Activated CD4-positive, alpha-beta T cell treated with anti-CD3 and anti-CD28 coated beads, Interleukin-2, amount 50 U/mL, for 16 hours (primary cell): Measurements from ENCODE around the gene EVA1A.

Experiments used
- DNase-seq: peaks from one replicate; pipeline ENCODE4 v3.0.0-alpha.2; 2020

EVA1A gene

DNA sequence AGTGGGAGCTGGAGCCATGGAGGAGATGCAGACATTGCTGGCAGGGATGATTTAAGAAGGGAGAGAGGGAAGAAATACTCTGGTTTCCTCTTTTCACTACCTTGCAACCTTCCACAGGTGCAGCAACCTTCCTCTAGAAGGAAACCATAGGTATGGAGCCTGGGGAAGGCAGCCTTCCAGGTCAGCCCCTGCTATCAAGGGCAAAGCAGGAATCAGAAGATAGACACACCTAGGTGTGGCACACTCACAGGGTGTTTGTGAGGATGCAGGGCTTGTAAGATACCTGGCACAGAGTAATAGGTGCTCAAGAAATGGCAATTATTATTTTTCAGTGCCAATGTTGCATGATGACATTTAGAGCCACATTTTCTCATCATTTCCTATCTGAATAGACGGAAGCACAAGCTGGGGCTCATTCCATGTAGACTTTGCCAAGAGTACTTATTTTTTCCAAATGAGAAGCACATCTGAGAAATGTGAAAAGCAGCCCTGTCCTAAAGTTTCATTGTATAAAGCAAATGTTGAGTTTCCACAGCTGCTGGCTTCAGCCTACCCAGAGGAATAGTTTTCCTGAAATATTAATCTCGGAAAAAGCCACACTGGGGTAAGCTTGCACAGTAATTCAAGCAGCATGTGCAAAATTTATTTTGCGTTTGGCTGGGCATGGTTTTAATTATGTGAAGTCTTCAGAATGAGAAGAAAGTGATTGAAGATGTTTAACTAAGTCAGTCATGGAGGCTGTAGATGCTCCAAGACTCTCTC is 20.6 kb downstream of the EVA1A start:
- DNase-seq: no peak

DNA sequence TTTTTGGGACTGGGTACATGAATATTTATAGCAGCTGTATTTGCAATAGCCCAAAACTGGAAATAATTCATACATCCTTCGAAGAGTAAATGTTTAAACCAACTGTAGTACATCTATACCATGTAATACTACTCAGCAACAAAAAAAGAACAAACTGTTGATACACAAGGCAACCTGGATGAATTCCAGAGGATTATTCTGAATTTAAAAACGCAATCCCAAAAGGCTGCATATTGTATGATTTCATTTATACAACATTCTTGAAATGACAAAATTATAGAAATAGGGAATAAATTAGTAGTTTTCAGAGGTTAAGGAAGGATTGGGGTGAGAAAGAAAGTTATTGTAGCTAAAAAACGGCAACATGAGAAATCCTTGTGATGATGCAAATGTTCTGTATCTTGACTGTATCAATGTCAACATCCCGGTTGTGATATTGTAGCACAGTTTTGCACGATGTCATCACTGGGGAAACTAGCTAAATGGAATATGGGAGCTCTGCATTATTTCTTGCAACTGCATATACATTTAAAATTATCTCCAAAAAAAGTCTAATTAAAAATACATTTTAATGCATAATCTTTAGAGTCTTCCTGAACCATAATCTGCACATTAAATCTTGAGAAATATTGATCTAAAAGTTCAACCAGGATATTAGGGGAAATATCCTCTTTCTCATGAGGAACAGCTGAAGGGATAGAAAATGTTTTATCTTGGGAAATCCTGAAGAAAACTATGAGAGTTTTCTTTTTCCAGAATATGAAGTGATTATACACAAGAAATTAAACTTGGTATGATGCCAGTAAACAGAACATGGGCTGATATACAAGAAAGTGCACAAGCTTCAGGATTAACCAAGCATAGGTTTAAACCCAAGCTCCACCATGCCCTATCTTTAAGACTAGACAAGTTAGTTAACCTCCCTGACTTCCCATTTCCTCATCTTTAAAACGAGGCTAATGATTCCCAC is 21.9 kb downstream of the EVA1A start:
- no peak for DNase-seq

DNA sequence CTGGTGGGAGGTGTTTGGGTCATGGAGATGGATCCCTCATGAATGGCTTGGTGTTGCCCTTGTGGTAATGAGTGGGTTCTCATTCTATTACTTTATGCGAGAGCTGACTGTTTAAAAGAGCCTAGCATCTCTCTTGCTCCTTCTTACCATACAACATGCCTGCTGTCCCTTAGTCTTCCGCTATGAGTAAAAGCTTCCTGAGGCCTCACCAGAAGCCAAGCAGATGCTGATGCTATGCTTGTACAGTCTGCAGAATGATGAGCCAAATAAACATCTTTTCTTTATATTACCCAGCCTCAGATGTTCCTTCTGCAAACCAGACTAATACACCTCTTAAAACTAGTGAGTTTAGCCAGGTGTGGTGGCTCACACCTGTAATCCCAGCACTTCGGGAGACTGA is 23.1 kb downstream of the EVA1A start:
- DNase-seq: no peak

DNA sequence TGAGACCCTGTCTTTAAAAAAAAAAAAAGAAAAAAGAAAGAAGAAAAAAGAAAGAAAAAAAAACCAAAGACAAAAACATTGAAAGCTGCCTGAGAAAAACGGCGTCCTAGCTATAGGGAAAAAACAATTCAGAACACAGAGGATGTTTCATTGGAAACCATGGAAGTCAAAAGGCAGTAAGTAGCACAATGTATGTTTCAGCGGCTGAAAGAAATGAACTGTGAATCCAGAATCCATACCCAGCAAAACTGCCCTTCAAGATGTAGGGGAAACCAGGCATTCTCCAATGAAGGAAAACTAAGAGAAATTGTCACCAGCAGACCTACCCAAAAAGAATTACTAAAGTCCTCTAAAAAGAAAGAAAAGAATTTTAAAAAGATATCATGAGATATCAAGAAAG is 27.6 kb downstream of the EVA1A start:
- DNase-seq: no peak

DNA sequence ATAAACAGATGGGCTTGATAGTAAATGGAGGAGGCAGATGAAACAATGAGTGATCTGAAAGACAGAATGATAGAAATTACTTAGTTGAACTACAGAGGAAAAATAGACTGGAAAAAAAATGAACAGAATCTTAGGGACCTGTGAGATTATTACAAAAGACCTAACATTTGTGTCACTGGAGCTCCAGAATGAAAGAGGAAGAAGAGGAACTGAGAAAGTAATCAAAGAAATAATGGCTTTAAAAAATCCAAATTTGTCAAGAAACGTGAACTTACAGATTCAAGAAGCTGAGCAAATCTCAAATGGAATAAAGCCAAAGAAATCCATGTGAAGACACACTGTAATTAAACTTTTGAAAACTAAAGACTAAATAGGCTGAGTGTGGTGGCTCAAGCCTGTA is 28.3 kb downstream of the EVA1A start:
- no peak for DNase-seq

DNA sequence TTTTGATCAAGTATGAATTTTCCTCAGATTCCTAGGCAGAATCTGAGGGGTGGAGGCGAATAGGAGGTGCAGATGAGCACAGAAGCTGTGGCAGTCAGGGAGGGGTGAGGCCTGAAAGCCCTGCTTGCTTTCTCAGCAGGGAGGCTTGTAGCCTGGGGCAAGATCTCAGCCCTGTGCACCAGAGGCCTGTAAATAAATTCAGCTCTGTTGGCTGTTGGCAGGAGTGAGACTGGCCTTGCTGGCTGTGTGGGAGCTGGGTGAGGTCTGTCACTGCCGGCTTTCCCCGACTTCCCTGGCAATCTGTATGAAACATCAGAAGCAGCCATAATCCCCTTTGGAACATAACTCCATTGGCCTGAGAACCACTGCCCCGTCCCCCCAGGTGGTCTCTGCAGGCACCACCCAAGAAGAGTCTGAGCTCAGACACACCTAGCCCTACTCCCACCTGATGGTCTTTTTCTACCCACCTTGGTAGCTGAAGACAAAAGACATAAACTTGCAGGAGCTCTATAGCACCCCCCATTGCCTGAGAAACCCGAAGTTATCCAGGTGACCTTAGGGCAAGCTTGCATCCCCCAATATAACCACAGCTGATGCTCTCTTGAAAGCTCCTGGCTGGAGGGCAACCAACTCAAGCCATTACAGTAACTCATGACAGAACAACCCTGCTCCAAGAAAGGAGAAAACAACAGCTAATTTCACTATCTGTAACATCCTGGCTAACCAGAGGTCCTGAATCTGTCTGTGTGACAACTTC is 32.3 kb downstream of the EVA1A start:
- no peak for DNase-seq

DNA sequence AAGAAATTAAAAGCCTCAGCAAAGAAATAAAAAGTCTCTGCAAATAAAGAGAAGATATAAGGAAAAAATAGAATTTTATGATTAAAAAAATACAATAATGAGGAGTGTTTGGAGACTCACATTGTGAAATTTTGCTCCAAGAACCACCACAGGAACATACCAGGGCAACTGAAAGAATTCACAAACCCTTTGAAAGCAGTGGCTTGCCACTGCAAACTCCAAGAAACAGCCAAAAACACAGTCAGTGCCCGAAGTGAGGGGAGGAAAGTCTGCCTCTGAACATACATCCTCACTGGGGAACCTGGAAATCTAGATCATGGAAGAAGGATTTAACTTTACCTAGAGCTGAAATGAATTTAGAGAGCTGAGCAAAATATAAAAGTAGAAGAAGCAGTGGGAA is 33.1 kb downstream of the EVA1A start:
- no peak for DNase-seq

DNA sequence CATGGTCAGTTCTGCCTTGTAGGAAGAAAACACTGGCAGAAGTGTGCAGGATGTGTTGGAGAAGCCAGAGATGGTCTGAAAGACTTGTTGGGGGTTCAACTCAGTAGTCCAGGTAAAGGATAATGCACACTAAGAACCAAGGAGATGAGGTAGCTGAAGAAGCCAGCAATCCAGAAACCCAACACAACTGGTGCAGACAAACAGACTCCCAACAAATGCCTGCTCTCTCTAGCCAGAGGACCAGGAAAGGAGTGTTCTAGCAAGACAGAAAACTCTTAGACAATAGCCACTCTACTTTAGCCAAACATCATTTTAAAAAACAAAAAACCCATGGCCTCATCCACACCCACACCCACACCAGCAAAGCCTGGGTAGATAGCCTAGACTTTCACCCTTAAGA is 33.9 kb downstream of the EVA1A start:
- DNase-seq: no peak

DNA sequence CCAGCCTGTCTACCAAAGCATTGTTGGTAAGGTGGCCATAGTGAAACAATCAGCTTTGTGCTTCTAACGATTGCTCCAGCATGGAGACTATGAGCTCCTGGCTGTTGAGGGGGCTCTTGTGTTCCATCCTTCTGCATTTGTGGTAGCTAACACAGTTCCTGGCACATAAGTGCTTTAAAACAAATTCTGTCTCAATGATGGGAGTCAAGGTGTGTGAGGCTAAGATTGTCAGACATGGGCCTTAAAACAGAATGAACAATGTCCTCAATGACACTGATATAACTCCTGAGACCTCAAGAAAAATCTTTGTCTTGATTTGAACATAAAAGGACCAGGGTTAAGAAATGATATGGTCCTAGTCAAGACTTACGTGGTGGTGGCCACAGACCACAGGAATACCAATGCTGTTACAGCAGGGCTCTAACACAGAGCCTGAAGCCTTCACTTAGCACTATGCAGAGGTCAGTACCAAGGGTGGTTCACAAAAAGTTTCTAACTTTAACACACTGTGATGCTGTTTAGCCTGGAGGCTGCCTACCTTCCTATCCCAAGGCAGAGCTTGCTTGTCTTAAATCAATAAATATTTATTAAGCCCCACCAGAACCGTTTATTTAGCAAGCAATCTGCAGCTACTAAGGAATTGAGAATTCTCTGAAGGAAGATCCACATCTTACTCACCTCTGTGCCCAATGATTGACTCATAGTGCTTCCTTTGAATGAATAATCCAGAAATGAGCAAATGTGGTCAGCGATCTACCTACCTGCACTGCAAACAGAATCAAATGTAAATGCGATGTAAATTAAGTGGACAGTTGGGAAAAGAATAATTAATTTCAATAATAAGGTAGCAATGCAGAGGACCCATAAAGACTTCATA is 35.1 kb downstream of the EVA1A start:
- DNase-seq: peak; percentile 60

DNA sequence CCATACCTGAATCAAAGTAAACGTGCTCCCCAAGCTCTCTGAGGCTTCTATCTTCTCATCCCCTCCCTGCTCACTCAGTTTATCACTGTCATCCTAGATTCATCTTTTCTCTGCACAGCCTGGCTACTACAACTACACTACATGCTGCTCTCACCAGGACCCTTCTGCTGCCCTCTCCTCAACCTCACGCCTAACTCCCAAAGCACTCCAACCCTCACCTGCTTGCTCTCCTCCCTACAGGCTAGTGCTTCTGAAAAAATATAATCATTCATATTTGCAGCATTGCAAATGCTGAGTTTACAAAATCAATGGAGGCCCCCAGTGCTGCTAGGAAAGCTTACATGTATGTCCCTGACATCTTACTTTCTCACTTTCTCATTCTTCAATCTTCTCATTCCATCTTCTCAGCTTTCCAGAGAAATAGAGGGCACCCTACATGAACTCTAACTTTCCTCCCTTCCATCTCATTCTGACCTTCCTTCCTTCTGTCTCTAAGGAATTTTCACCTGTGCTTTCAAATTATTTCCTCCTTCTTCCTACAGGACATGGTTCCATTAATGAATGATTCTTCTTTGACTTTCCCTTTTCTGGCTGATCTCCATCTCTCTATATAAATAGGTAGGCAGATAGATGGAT is 36.3 kb downstream of the EVA1A start:
- DNase-seq: no peak

DNA sequence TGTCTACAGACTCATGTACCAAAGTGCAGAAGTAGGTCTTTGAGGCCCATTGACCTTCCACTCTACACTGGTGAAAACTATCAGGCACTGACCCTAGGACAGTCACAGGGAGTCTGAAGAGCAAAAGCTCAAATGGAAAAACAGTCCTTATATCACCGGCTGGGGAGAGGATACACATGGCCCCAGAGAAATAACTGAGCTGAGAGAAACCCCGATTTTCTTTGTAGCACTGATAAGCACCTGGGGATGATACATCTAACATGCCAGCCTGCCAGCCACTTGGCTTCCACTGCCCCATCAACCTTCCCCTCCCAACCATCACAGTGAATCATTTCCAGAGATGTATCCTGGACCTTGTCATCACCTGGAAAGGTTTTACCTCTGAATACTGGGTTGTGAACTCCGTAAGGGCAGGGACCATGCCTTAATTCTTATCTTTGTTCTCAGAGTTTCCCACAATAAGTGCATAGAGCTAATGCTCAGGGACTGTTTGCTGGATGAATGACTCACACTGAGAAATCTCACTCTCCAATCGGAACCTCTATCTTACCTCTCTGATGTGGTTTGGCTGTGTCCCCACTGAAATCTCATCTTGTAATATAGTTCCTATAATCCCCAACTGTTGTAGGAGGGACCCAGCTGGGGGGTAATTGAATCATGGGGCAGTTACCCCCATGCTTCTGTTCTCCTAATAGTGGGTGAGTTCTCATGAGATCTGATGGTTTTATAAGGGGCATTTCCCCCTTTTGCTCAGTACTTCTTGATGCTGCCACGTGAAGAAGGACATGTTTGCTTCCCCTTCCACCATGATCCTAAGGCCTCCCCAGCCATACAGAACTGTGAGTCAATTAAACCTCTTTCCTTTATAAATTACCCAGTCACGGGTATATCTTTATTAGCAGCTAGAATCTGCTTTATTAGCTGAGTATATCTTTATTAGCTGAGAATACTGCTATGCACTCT is 37.1 kb downstream of the EVA1A start:
- DNase-seq: peak; percentile 60

DNA sequence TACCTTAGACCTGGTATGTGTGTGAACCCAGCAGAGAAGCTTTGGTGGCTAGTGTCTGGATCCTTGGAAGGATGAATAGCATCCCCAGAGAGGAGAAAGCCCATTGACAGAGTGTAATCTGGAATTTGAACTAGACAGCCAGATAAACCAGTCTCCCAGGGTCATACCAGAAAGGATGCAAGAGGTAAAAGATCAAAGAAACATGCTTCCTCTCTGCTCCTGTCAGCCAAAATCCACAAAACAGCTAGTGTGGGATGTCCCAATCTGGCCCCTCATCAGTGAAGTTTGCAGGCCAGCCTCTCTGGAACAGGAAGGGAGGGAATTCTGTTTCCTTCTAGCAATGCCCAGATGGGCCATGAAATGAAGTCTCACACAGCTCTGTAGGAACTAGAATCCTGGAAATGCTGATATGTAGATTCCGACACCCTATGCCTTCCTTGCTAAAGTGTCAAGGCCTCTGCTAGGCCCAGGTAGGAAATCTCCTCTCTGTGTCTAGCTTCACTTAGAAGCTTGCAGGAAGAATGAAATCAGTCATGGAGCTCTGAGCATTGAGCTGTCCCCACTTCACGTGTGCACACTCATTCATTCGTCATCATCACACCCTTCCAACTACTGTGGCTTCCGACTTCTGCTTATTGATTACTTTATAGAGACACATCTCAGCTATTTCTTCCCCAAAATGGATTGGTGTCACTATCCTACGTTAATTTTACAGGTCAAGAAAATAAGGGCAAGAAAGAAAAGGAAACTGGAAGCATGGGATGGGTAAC is 38.0 kb downstream of the EVA1A start:
- no peak for DNase-seq

DNA sequence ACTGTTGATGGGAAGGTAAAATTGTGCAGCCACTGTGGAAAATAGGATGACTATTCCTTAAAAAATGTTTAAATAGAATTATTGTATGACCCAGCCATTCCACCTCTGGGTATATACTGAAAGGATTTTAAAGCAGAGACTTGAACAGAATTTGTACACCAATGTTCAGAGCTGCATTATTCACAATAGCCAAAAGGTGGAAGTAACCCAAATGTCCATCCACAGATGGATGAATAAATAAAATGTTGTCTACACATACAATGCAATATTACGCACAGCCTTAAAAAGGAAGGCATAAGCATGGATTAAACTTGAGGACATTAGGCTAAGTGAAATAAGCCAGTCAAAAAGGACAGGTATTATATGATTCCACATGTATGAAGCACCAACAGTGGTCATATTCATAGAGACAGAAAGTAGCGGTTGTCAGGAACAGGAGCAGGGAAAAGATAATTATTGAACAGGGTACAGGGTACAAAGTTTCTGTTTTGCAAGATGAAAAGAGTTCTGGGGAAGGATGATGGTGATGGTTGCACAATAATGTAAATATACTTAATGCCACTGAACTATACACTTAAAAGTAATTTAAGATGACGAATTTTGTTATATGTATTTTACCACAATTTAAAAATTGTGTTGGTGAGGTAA is 39.4 kb downstream of the EVA1A start:
- no peak for DNase-seq

DNA sequence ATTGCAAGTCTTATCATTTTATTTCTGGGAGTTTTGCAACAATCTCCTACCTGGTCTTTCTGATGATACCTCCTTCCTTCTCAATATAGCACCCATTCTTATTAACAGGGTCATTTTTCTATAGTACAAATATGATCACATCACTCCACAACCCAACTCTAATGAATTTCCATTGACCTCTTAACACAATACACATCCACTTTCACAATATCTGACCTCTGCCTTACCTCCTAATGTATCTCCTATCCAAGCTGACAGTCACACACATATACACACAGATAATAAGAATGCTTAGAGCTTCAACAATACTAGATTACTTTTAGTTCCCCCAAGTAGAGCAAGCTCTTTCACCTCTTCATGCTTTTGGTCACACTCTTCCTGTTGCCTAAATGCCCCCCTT is 40.9 kb downstream of the EVA1A start:
- DNase-seq: no peak

DNA sequence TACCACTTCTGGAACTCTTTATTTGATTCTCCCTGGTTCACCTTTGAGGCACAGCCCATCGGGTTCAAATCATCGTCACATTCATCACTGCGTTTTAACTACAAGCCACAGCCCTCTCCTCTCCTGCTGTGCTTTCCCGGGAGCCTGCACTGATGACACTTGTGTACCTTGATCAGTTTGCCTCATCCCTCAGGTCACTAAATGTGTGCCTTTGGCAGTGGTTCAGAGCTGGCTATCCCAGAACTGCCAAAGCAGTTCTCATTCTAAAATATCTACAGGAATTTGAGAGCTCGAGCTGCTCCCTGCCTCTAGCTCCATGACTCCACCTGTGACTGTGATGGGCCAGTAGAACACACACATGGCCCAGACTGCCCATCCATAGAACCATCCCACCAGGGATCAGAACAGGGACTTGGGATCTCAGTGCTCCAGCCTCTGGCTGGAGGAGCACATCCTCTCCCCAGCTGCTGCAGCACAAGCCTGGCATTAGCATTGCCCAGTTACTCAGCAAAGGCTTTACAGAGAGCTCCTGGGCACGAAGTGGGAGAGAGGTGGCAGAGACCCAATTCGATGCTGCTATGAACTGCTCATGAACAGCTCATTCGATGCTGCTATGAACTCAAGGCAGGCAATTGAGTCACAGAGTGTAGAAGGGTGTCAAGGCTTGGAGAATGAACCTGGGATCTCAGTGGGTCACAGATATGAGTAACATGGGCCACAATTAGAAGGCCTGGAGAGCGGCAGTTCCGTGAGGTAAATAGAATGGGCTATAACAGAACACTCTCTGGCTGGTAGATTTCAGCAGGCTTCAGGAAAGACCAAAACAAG is 41.9 kb downstream of the EVA1A start:
- DNase-seq: no peak

DNA sequence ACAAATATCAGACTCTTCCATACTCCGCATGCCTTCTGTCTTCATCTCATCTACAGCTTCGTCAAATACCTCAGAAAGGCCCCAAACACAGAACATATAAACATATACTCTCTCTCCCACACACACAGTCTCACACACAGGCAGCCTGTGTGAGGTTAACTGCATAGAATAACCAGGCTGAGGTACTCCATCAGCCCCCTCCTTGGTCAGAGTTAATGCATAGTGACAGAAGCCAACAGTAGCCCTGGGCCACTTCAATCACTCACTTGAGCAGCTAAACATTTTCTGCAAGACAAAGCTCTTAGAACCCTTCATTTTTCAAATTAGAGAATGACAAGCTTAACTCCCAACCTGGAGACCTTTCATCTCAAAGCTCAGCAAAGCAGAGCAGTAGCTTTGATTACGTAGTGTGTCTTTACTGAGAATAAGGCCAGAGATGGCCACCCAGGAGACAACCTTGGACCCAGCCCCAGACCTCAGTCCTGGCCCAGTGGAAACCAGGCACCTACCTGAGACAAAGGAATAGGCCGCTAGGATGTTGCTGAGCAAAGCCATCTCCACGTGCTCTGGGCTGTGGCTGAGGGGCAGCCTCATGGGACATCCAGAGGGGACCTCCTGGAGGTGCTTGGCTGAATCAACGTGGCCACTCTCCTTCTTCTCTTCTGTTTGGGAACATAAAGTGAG is 43.0 kb downstream of the EVA1A start:
- DNase-seq: no peak
